B cell (primary cell): ENCODE data around the gene KLHL20.

ENCODE experiments used
- CTCF ChIP-seq: fragments of 200-600 bp; IDR thresholded peaks from one replicate; pipeline ENCODE4 v1.8.0; 2022; ENCODE audit warnings: antibody characterized with exemption, mild to moderate bottlenecking
- EZH2 ChIP-seq: IDR thresholded peaks from 2 replicates; pipeline ENCODE4 v1.6.1; 2012; ENCODE audit warnings: borderline replicate concordance, low read depth, mild to moderate bottlenecking, moderate library complexity, low read length; ENCODE audit not compliant: insufficient read depth, poor library complexity, severe bottlenecking

- no peak for TF ChIP-seq CTCF
- no peak for TF ChIP-seq EZH2
Measured at GRCh38 chr1:173705117-173705516, 9.7 kb upstream of the KLHL20 start.
